Caco-2 (cell line): Measurements from ENCODE around the gene TEX22. TPM values are rescaled to one million over a fixed set of nuclear protein-coding genes. Genes with fewer than 3 reads are reported as not detected.

Experiments
- BruUV-seq: library from RNA; stranded (reverse); fragments of 400-500 nt; replicated peaks from 2 replicates; lab custom pipeline; 2021; lab: Mats Ljungman, UMichigan
- CTCF ChIA-PET: fragments of 300-600 bp; sonication (Branson Sonifier 250); formaldehyde crosslinking; loops from one replicate; lab custom pipeline; 2022; ENCODE audit warnings: antibody characterized with exemption; lab: Charles Lee
- POLR2A ChIA-PET: fragments of 300-600 bp; sonication (Branson Sonifier 250); formaldehyde crosslinking; loops from one replicate; lab custom pipeline; 2022; ENCODE audit warnings: antibody characterized with exemption; lab: Charles Lee
- DNase-seq, 2 experiments: peaks; one replicate each; pipeline versions ENCODE4 v3.0.0 to v3.0.0-alpha.2; 2020 to 2022
- H3K27me3 ChIP-seq: replicated peaks from 2 replicates; pipeline ENCODE4 v1.6.0; 2011; ENCODE audit warnings: low read length; ENCODE audit not compliant: control insufficient read depth, insufficient read depth
- H3K36me3 ChIP-seq: 2 replicates; pipeline ENCODE4 v1.5.1; 2011; ENCODE audit warnings: low read length; ENCODE audit not compliant: control insufficient read depth, insufficient read depth
- H3K4me1 ChIP-seq: fragments of 250-450 bp; sonication (Bioruptor Pico); 2 replicates; pipeline ENCODE4 v1.5.1; 2020; ENCODE audit warnings: mild to moderate bottlenecking
- H3K4me3 ChIP-seq: 2 replicates; pipeline ENCODE4 v1.5.1; 2011; ENCODE audit warnings: low read depth, mild to moderate bottlenecking, control low read depth, low read length
- H3K9me3 ChIP-seq: fragments of 250-450 bp; sonication (Bioruptor Pico); 2 replicates; pipeline ENCODE4 v1.5.1; 2020; ENCODE audit warnings: mild to moderate bottlenecking, moderate library complexity
- H3K27ac Mint-ChIP-seq: one replicate; pipeline ENCODE4 v1.8.0; 2022; ENCODE audit warnings: mixed read lengths; ENCODE audit not compliant: unreplicated experiment
- H3K27me3 Mint-ChIP-seq: one replicate; pipeline ENCODE4 v1.8.0; 2022; ENCODE audit warnings: mixed read lengths; ENCODE audit not compliant: insufficient read depth, unreplicated experiment
- H3K36me3 Mint-ChIP-seq: one replicate; pipeline ENCODE4 v1.8.0; 2022; ENCODE audit warnings: mild to moderate bottlenecking, mixed read lengths; ENCODE audit not compliant: insufficient read depth, unreplicated experiment
- H3K4me1 Mint-ChIP-seq: one replicate; pipeline ENCODE4 v1.8.0; 2022; ENCODE audit warnings: low read depth, mixed read lengths; ENCODE audit not compliant: unreplicated experiment
- H3K4me3 Mint-ChIP-seq: one replicate; pipeline ENCODE4 v1.8.0; 2022; ENCODE audit warnings: mild to moderate bottlenecking, moderate library complexity, mixed read lengths; ENCODE audit not compliant: unreplicated experiment
- H3K9me3 Mint-ChIP-seq: one replicate; pipeline ENCODE4 v1.8.0; 2022; ENCODE audit warnings: mixed read lengths; ENCODE audit not compliant: unreplicated experiment
- intact Hi-C: fragments of 100-400 bp; cut with micrococcal nuclease; formaldehyde crosslinking; loops from one replicate; pipeline ENCODE4 v1.10.0; 2022; ENCODE audit not compliant: unreplicated experiment
- total RNA-seq: library from RNA; stranded (reverse); gene quantifications from 2 replicates; pipeline ENCODE4 v1.2.3, GENCODE V29; 2022
- TF ChIP-seq, protein P1 (sequence below), 2 experiments: fragments of 200-600 bp in 1 of 2; IDR thresholded peaks; 1 replicate in 1 of 2; 2 replicates in 1 of 2; pipeline versions ENCODE4 v1.5.1 to v1.8.0; 2011 to 2022; ENCODE audit warnings: antibody characterized with exemption in 1 of 2, control low read depth in 1 of 2, inconsistent platforms in 1 of 2, low read depth in 1 of 2, low read length in 1 of 2, mild to moderate bottlenecking in 1 of 2, moderate library complexity in 1 of 2; ENCODE audit not compliant: insufficient read depth in 1 of 2, severe bottlenecking in 1 of 2, unreplicated experiment in 1 of 2

Gene TEX22
- total RNA-seq, 1 experiment from 2014 or later: 0.86 TPM

DNA sequence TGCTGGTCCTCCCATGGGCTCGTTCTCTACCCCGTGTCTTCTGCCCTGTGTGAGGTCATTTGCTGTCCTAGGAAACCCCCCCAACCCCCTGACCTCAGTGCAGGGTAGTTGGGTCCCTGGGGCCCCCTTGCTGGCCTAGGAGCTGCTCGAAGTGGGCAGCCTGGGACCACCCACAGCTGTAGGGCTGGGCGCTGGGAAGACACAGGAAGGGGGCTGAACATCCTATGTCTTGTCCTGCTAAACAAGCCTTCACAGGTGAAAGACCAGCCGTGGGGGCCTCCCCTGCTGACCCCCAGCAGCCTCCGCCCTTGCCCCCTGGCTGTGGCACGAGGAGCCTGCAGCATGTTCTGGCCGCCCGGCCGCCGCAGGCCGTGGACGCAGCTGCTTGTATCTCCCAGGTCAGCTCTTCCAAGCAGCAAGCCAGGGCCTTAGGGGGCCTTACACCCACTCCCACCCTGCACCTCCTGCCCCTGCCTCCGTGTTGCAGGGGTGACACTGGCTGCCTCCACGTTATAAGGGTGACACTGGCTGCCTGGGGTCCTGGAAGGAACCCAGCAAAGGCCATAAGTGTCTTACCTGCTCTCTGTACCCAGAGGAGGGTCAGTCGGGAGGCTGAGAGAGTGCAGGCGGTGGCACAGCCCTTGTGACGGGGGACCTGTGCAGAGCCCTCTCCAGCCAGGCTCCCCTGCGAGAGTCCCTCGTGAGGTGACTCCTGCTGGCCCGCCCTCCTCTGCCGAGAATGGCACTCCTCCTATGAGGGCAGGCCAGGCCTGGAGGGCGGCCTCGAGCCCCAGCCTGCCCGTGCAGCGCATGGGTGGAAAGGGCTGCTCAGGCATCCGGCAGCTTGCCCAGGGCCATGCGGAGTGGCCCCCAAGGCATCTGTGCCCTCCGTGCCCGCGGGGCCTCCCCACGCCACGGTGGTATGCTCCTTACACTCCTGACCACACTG is 11.5 kb upstream of the TEX22 start:
- Histone ChIP-seq H3K4me1 (no peaks in the 10 kb centered on the region), H3K36me3 (no peaks in the 10 kb centered on the region), H3K4me3 (no peak overlapping the region), H3K27me3 (no peaks in the 10 kb centered on the region), H3K9me3 (no peaks in the 10 kb centered on the region)
- Mint-ChIP-seq H3K9me3 (no peaks in the 10 kb centered on the region), H3K4me1 (no peaks in the 10 kb centered on the region), H3K27me3 (no peaks in the 10 kb centered on the region), H3K4me3 (no peak overlapping the region), H3K27ac (no peak overlapping the region), H3K36me3 (peaks cover 10% of the 10 kb centered on the region)
- ChIA-PET CTCF (interaction anchor here (0.8 kb wide), 1 partner anchor 94 kb away, joined by 3 read pairs; no protein-coding TSS in a partner anchor), POLR2A (no interaction called here)
- TF ChIP-seq, protein P1, sequence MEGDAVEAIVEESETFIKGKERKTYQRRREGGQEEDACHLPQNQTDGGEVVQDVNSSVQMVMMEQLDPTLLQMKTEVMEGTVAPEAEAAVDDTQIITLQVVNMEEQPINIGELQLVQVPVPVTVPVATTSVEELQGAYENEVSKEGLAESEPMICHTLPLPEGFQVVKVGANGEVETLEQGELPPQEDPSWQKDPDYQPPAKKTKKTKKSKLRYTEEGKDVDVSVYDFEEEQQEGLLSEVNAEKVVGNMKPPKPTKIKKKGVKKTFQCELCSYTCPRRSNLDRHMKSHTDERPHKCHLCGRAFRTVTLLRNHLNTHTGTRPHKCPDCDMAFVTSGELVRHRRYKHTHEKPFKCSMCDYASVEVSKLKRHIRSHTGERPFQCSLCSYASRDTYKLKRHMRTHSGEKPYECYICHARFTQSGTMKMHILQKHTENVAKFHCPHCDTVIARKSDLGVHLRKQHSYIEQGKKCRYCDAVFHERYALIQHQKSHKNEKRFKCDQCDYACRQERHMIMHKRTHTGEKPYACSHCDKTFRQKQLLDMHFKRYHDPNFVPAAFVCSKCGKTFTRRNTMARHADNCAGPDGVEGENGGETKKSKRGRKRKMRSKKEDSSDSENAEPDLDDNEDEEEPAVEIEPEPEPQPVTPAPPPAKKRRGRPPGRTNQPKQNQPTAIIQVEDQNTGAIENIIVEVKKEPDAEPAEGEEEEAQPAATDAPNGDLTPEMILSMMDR (IDR thresholded peaks at IDR 0.05; ENCODE audit: insufficient read depth in 1 of 2, low read depth in 1 of 2, low read length in 1 of 2, severe bottlenecking in 1 of 2, unreplicated experiment in 1 of 2): no peak
- BruUV-seq: no TSS peak
- DNase-seq: no peak
- intact Hi-C loops: no loop called here

DNA sequence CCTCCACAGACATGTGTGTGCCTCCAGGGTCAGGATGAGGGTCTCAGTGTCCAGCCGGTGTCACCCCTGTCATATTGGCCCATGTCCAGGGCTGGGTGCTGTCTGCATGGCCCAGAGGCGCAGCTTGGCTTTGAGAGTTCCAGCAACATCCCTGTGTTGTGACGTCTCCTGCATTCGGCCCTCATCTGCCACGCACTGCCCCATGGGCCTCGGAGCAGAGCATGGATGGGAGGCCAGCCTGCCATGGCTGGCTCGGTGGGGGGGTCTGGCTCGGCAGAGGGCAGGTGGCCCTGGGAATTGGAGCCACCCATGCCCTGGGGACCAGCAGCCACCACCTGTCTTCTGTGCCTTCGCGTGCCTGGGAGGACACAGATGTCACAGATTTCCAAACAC is 10.8 kb upstream of the TEX22 start:
- no peaks in the 10 kb centered on the region for H3K4me1 Mint-ChIP-seq
- POLR2A ChIA-PET: no interaction called here

DNA sequence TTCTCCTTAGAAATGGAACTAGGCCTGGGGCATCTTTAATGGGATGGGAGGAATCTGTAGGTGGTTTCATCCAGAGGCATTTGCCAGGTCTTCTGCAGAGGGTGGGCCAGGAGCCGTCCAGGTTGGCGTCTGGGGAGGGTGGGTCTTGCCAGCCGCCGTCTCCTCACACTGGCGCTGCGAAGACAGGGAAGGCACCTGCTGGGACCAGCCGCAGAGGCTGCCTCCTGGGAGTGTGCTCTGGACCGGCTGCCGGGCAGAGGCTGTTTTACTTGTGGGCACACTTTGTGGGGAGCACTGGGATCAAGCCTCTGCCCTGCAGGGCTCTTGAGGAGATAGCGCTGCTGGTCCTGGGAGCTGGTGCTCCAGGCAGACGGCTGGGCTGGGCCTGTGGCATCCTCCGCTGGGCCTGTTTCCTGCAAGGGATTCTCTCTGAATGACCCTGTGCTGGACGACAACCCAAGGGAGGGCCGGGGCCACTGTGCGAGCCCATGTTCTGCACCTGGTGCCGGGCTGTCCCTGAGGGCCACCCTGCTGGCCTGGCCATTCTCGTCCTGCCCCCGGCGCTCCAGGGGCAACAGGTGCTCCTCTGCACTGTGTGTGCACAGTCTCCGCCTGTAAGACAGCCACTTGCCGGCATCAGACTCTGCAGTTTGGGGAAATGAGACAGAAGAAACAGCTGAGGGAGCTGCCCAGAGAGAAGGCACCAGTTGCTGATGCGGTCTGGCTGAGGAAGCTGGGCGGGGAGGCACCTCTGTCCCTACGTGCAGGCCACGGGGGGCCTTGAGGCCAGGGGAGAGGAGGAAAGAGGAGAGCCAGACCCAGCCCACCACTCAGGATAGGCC is 10.0 kb upstream of the TEX22 start:
- H3K27ac Mint-ChIP-seq: no peak overlapping the region
- DNase-seq: no peak
- H3K9me3 Mint-ChIP-seq: no peaks in the 10 kb centered on the region
- intact Hi-C loops: no loop called here
- TF ChIP-seq, protein P1 (IDR thresholded peaks at IDR 0.05; ENCODE audit: insufficient read depth in 1 of 2, low read depth in 1 of 2, low read length in 1 of 2, severe bottlenecking in 1 of 2, unreplicated experiment in 1 of 2): no peak
- POLR2A ChIA-PET: no interaction called here
- Histone ChIP-seq H3K4me1 (no peaks in the 10 kb centered on the region), H3K9me3 (no peaks in the 10 kb centered on the region), H3K36me3 (no peaks in the 10 kb centered on the region), H3K4me3 (no peak overlapping the region), H3K27me3 (no peaks in the 10 kb centered on the region)
- H3K36me3 Mint-ChIP-seq: peaks cover 10% of the 10 kb centered on the region
- no TSS peak for BruUV-seq
- no peaks in the 10 kb centered on the region for H3K4me1 Mint-ChIP-seq
- H3K27me3 Mint-ChIP-seq: no peaks in the 10 kb centered on the region
- no peak overlapping the region for H3K4me3 Mint-ChIP-seq
- CTCF ChIA-PET: no interaction called here

More for the DNA sequence above, 10.8 kb upstream of the TEX22 start:
- H3K9me3 ChIP-seq: no peaks in the 10 kb centered on the region
- no TSS peak for BruUV-seq
- no peak overlapping the region for H3K4me3 ChIP-seq
- no peak overlapping the region for H3K27ac Mint-ChIP-seq
- H3K36me3 ChIP-seq: no peaks in the 10 kb centered on the region
- DNase-seq: no peak
- TF ChIP-seq, protein P1 (IDR thresholded peaks at IDR 0.05; ENCODE audit: insufficient read depth in 1 of 2, low read depth in 1 of 2, low read length in 1 of 2, severe bottlenecking in 1 of 2, unreplicated experiment in 1 of 2): no peak
- CTCF ChIA-PET: no interaction called here
- H3K4me1 ChIP-seq: no peaks in the 10 kb centered on the region
- intact Hi-C loops: no loop called here
- H3K9me3 Mint-ChIP-seq: no peaks in the 10 kb centered on the region
- H3K27me3 ChIP-seq: no peaks in the 10 kb centered on the region
- H3K27me3 Mint-ChIP-seq: no peaks in the 10 kb centered on the region
- no peak overlapping the region for H3K4me3 Mint-ChIP-seq
- peaks cover 10% of the 10 kb centered on the region for H3K36me3 Mint-ChIP-seq
